Smooth muscle cell (in vitro differentiated cells): ENCODE results near the gene PSD. TPM values are rescaled to one million over a fixed set of nuclear protein-coding genes. Genes with fewer than 3 reads are reported as not detected.

Source experiments
- DNase-seq: peaks from one replicate; lab custom pipeline; 2025; ENCODE audit not compliant: unreplicated experiment; lab: John Stamatoyannopoulos, UW
- H2AFZ ChIP-seq: fragments of 200-600 bp; sonication (generic); 2 replicates; pipeline ENCODE4 v1.6.0; 2016; ENCODE audit warnings: antibody characterized with exemption, low read depth, mild to moderate bottlenecking
- H3F3A ChIP-seq: fragments of 200-600 bp; sonication (generic); 2 replicates; pipeline ENCODE4 v1.6.0; 2017; ENCODE audit warnings: antibody characterized with exemption, low read depth
- H3K27ac ChIP-seq: fragments of 200-600 bp; sonication (generic); 2 replicates; pipeline ENCODE4 v1.5.1; 2016; ENCODE audit warnings: low read depth, mild to moderate bottlenecking
- H3K27me3 ChIP-seq: fragments of 200-600 bp; sonication (generic); 2 replicates; pipeline ENCODE4 v1.6.1; 2016; ENCODE audit warnings: low read depth, mild to moderate bottlenecking
- H3K36me3 ChIP-seq: fragments of 200-600 bp; sonication (generic); 2 replicates; pipeline ENCODE4 v1.5.1; 2016; ENCODE audit warnings: low read depth
- H3K4me1 ChIP-seq: fragments of 200-600 bp; sonication (generic); 2 replicates; pipeline ENCODE4 v1.5.1; 2016; ENCODE audit warnings: low read depth
- H3K4me2 ChIP-seq: fragments of 200-600 bp; sonication (generic); 2 replicates; pipeline ENCODE4 v1.6.0; 2016; ENCODE audit warnings: mild to moderate bottlenecking
- H3K4me3 ChIP-seq: fragments of 200-600 bp; sonication (generic); 2 replicates; pipeline ENCODE4 v1.5.1; 2016; ENCODE audit warnings: mild to moderate bottlenecking
- H3K79me2 ChIP-seq: fragments of 200-600 bp; sonication (generic); 2 replicates; pipeline ENCODE4 v1.6.0; 2016; ENCODE audit warnings: low read depth, mild to moderate bottlenecking
- H3K9ac ChIP-seq: fragments of 200-600 bp; sonication (generic); 2 replicates; pipeline ENCODE4 v1.6.0; 2016; ENCODE audit warnings: low read depth
- H3K9me3 ChIP-seq: fragments of 200-600 bp; sonication (generic); replicated peaks from 2 replicates; pipeline ENCODE4 v1.5.1; 2016; ENCODE audit warnings: low read depth
- H4K20me1 ChIP-seq: fragments of 200-600 bp; sonication (generic); 2 replicates; pipeline ENCODE4 v1.6.0; 2016; ENCODE audit warnings: low read depth
- WGBS: methylation state at CpG from one replicate; pipeline ENCODE4 v1.1.7; 2016; ENCODE audit warnings: low lambda C conversion rate; 5-methylcytosine and 5-hydroxymethylcytosine counted together
- polyA plus RNA-seq: library from polyadenylated mRNA; unstranded; fragments of >200 nt; fragmentation: Nextera tagmentation; extraction: Ambion mirVana; gene quantifications from 2 replicates; pipeline ENCODE4 v1.2.1, GENCODE V29; 2016
- total RNA-seq: library from RNA; depleted of rRNA; stranded (reverse); fragments of >200 nt; gene quantifications from 2 replicates; pipeline ENCODE4 v1.2.3, GENCODE V29; 2014
- TF ChIP-seq, protein P1 (sequence below): fragments of 200-600 bp; sonication (generic); IDR thresholded peaks from 2 replicates; pipeline ENCODE4 v1.5.1; 2017; ENCODE audit warnings: borderline replicate concordance, mild to moderate bottlenecking, antibody characterized with exemption; ENCODE audit not compliant: insufficient read depth, poor library complexity, severe bottlenecking

PSD gene
- total and polyA plus RNA-seq, 2 experiments from 2014 or later = 4.1 to 31.6 TPM

DNA sequence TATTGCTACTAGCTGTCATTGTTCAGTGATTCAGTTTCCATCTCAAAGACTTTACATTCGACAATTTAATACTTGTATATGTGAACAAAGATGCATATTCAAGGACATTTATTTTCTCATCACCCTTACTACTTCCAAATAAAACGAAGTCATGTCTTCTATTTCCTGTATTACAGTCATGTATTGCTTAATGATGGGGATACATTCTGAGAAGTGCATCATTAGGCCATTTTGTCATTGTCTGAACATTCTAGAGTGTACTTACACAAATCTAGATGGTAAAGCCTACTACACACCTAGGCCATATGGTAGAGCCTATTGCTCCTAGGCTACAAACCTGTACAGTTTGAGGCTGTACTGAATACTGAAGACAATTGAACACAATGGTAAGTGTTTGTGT lies 26.3 kb upstream of the PSD start:
- Histone ChIP-seq H3K4me1 (no peaks in the 10 kb centered on the region), H3K9ac (no peak overlapping the region), H3K27ac (no peak overlapping the region), H3K4me2 (no peak overlapping the region), H4K20me1 (no peaks in the 10 kb centered on the region), H3K9me3 (no peaks in the 10 kb centered on the region), H3K36me3 (no peaks in the 10 kb centered on the region), H3F3A (no peaks in the 10 kb centered on the region), H3K27me3 (no peaks in the 10 kb centered on the region), H3K4me3 (no peak overlapping the region), H3K79me2 (no peaks in the 10 kb centered on the region), H2AFZ (no peak overlapping the region)
- 88% methylated on average over 2 of the region's 2 CpGs for WGBS
- TF ChIP-seq, protein P1, sequence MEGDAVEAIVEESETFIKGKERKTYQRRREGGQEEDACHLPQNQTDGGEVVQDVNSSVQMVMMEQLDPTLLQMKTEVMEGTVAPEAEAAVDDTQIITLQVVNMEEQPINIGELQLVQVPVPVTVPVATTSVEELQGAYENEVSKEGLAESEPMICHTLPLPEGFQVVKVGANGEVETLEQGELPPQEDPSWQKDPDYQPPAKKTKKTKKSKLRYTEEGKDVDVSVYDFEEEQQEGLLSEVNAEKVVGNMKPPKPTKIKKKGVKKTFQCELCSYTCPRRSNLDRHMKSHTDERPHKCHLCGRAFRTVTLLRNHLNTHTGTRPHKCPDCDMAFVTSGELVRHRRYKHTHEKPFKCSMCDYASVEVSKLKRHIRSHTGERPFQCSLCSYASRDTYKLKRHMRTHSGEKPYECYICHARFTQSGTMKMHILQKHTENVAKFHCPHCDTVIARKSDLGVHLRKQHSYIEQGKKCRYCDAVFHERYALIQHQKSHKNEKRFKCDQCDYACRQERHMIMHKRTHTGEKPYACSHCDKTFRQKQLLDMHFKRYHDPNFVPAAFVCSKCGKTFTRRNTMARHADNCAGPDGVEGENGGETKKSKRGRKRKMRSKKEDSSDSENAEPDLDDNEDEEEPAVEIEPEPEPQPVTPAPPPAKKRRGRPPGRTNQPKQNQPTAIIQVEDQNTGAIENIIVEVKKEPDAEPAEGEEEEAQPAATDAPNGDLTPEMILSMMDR = no peak
- no peak for DNase-seq

DNA sequence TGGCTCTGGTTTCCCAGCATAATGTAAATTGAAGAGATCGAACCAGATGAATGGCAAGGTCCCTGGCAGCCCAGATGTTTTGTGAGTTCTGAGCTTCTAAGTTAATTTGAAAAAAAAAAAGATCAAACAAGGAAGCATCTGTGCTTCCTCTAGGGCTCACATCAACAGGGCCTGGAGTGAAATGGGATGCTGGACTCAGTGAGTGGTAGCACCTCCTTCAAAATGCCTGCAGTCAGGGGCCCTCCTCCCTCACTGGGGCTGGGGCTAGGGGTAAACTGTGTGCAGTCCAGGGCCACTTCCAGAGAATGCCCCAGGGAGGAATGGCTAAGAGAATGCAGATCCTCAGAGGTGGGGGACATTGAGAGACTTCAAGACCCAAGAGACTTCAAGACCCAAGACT lies 19.8 kb upstream of the PSD start:
- TF ChIP-seq, protein P1 = no peak
- Histone ChIP-seq H3K4me2 (no peak overlapping the region), H3K9ac (no peak overlapping the region), H4K20me1 (no peaks in the 10 kb centered on the region), H3K36me3 (no peaks in the 10 kb centered on the region), H3K4me1 (peaks cover 15% of the 10 kb centered on the region), H3K27ac (no peak overlapping the region), H3K4me3 (no peak overlapping the region), H3F3A (no peaks in the 10 kb centered on the region), H3K27me3 (no peaks in the 10 kb centered on the region), H2AFZ (no peak overlapping the region), H3K79me2 (peaks cover 8% of the 10 kb centered on the region), H3K9me3 (no peaks in the 10 kb centered on the region)
- 100% methylated on average over 1 of the region's 1 CpG for WGBS
- no peak for DNase-seq

DNA sequence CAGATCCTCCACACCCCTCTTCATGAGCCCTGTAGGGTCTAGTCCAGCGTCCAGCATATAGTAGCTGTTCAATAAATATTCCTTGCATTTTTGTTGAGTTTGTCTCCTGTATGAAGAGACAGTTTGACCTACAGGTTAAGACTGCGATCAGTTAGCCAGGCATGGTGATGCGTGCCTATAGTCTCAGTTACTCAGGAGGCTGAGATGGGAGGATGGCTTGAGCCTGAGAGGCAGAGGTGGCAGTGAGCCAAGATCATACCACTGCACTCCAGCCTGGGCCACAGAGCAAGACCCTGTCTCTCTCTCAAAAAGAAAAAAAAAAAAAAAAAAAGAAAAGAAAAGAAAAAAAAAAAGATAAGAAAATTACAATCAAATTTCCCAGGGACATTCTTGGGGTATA lies 18.9 kb upstream of the PSD start:
- DNase-seq = no peak
- Histone ChIP-seq H3K4me3 (no peak overlapping the region), H3K4me2 (peak overlapping the region; percentile 44), H3K79me2 (peaks cover 8% of the 10 kb centered on the region), H3K27ac (no peak overlapping the region), H4K20me1 (no peaks in the 10 kb centered on the region), H2AFZ (no peak overlapping the region), H3F3A (no peaks in the 10 kb centered on the region), H3K9ac (no peak overlapping the region), H3K4me1 (peaks cover 15% of the 10 kb centered on the region), H3K9me3 (no peaks in the 10 kb centered on the region), H3K27me3 (no peaks in the 10 kb centered on the region), H3K36me3 (no peaks in the 10 kb centered on the region)
- TF ChIP-seq, protein P1 = no peak
- WGBS = 93% methylated on average over 3 of the region's 3 CpGs

DNA sequence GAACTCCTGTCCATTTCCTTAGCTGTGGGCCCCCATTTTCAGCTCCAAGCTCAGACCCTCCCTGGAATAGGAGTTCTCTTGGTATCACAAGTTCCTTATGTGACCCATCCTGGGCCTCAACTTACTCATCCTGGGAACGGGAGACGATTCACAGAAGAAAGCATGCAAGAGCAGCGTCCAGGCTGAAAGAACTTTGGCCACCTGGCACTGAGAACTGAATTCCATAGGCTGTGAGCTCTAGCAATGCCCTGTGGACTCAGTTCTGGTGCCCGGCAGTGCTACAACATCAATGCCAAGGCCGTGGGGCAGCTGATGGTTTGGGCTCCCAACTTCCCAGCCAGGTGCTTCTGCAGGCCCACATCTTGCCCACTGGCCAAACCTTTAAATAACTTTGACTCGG lies 17.7 kb upstream of the PSD start:
- Histone ChIP-seq H3K27me3 (no peaks in the 10 kb centered on the region), H3K4me2 (peak overlapping the region; percentile 86), H3F3A (no peaks in the 10 kb centered on the region), H3K79me2 (peaks cover 9% of the 10 kb centered on the region), H3K9ac (no peak overlapping the region), H4K20me1 (no peaks in the 10 kb centered on the region), H3K9me3 (no peaks in the 10 kb centered on the region), H3K4me3 (peak overlapping the region; percentile 45), H3K27ac (no peak overlapping the region), H3K4me1 (peaks cover 23% of the 10 kb centered on the region), H3K36me3 (no peaks in the 10 kb centered on the region), H2AFZ (no peak overlapping the region)
- 83% methylated on average over 6 of the region's 6 CpGs for WGBS
- DNase-seq = no peak
- TF ChIP-seq, protein P1 = no peak
